Erythroblast (primary cell): ENCODE results near the gene ARMCX5.

Source experiments
- GATA1 ChIP-seq: IDR thresholded peaks from 2 replicates; pipeline ENCODE4 v1.6.1; 2011; ENCODE audit warnings: low read depth, mild to moderate bottlenecking, control low read depth, low read length, moderate library complexity
- POLR2A ChIP-seq: IDR thresholded peaks from 2 replicates; pipeline ENCODE4 v1.6.1; 2011; ENCODE audit warnings: mild to moderate bottlenecking, low read length

- no peak for TF ChIP-seq POLR2A
- no peak for TF ChIP-seq GATA1
These were observed 38.8 kb upstream of the ARMCX5 start for GRCh38 chrX:102560423-102561068.
